Tibial nerve (tissue), 4 donors: Measurements from ENCODE around the gene FASN.

Experiments
- EP300 ChIP-seq, 2 donors: sonication (generic); formaldehyde crosslinking; IDR thresholded peaks; one replicate each; pipeline ENCODE4 v1.6.1; 2017; ENCODE audit warnings: antibody characterized with exemption in 2 of 2, mild to moderate bottlenecking in 1 of 2
- POLR2A ChIP-seq, 2 donors: fragments of 450-650 bp; IDR thresholded peaks; one replicate each; pipeline ENCODE4 v1.6.1; 2017; ENCODE audit warnings: antibody characterized with exemption in 2 of 2, mild to moderate bottlenecking in 2 of 2, moderate library complexity in 2 of 2
- TF ChIP-seq, protein P1 (sequence below), 5 experiments: fragments of 200-600 bp in 3 of 5; fragments of 450-650 bp in 2 of 5; sonication (generic) in 3 of 5; IDR thresholded peaks; one replicate each; pipeline ENCODE4 v1.5.1; 2016 to 2019; ENCODE audit warnings: antibody characterized with exemption in 5 of 5, mild to moderate bottlenecking in 3 of 5, moderate library complexity in 2 of 5

DNA sequence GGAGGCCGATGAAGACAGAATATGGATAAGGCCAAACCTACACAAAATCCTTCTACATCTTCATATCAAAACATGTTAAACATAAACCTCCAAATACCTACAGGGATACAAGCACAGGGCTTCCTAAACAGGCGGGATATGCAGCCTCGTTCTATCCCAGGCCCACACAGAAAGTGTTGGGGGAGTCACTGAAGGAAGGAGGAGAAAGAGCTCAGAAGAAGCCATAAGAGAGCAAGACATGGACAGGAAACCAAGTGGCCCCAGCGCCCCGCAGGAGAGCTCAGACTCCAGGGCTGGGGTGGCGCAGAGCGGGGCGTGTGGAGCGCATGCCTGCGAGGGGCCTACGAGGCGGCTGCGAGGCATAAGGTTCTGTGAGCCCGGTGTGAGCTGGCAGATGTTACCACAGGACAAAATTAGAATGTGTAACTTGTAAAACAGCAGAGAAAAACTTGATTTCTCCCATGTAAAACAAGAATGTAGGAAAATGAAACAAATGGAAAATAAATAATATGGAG, 11.0 kb upstream of the FASN start:
- TF ChIP-seq POLR2A (IDR thresholded peaks at IDR 0.05), result no peak
- TF ChIP-seq, protein P1, sequence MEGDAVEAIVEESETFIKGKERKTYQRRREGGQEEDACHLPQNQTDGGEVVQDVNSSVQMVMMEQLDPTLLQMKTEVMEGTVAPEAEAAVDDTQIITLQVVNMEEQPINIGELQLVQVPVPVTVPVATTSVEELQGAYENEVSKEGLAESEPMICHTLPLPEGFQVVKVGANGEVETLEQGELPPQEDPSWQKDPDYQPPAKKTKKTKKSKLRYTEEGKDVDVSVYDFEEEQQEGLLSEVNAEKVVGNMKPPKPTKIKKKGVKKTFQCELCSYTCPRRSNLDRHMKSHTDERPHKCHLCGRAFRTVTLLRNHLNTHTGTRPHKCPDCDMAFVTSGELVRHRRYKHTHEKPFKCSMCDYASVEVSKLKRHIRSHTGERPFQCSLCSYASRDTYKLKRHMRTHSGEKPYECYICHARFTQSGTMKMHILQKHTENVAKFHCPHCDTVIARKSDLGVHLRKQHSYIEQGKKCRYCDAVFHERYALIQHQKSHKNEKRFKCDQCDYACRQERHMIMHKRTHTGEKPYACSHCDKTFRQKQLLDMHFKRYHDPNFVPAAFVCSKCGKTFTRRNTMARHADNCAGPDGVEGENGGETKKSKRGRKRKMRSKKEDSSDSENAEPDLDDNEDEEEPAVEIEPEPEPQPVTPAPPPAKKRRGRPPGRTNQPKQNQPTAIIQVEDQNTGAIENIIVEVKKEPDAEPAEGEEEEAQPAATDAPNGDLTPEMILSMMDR (IDR thresholded peaks at IDR 0.05), result no peak
- no peak for TF ChIP-seq EP300 (IDR thresholded peaks at IDR 0.05)
